GM23338 (cell line): ENCODE results near the gene SYNGR3. TPM values are rescaled to one million over a fixed set of nuclear protein-coding genes. Genes with fewer than 3 reads are reported as not detected.

Experiments
- ATAC-seq: fragments of 200-7000 bp; cut with Tn5 transposase; 3 replicates; pipeline ENCODE4 v1.9.1; 2020
- DNase-seq: peaks from one replicate; pipeline ENCODE4 v3.0.0-alpha.2; 2015; ENCODE audit warnings: low spot score
- H2AFZ ChIP-seq: fragments of 200-600 bp; sonication (generic); 2 replicates; pipeline ENCODE4 v1.8.0; 2016; ENCODE audit warnings: antibody characterized with exemption, mild to moderate bottlenecking, moderate library complexity
- H3F3A ChIP-seq: fragments of 200-600 bp; sonication (generic); replicated peaks from 2 replicates; pipeline ENCODE4 v1.8.0; 2017; ENCODE audit warnings: antibody characterized with exemption, mixed run types, low read depth
- H3K27ac ChIP-seq: fragments of 200-600 bp; sonication (generic); 2 replicates; pipeline ENCODE4 v1.6.1; 2016; ENCODE audit warnings: low read depth
- H3K27me3 ChIP-seq: fragments of 200-600 bp; sonication (generic); 2 replicates; pipeline ENCODE4 v1.8.0; 2016; ENCODE audit warnings: mild to moderate bottlenecking, mixed run types, moderate library complexity; ENCODE audit not compliant: insufficient read depth
- H3K36me3 ChIP-seq: fragments of 200-600 bp; sonication (generic); 2 replicates; pipeline ENCODE4 v1.8.0; 2016; ENCODE audit warnings: mild to moderate bottlenecking; ENCODE audit not compliant: insufficient read depth
- H3K4me1 ChIP-seq: fragments of 200-600 bp; sonication (generic); 2 replicates; pipeline ENCODE4 v1.8.0; 2016; ENCODE audit warnings: mild to moderate bottlenecking, moderate library complexity; ENCODE audit not compliant: insufficient read depth
- H3K4me2 ChIP-seq: fragments of 200-600 bp; sonication (generic); 2 replicates; pipeline ENCODE4 v1.7.1; 2017; ENCODE audit warnings: mixed run types
- H3K4me3 ChIP-seq: fragments of 200-600 bp; sonication (generic); 2 replicates; pipeline ENCODE4 v1.6.1; 2016; ENCODE audit warnings: mixed run types
- H3K79me2 ChIP-seq: fragments of 200-600 bp; sonication (generic); replicated peaks from 2 replicates; pipeline ENCODE4 v1.8.0; 2017; ENCODE audit warnings: mild to moderate bottlenecking; ENCODE audit not compliant: insufficient read depth
- H3K9me2 ChIP-seq: fragments of 200-600 bp; sonication (generic); 2 replicates; pipeline ENCODE4 v1.8.0; 2017; ENCODE audit not compliant: insufficient read depth
- H4K20me1 ChIP-seq: fragments of 200-600 bp; sonication (generic); replicated peaks from 2 replicates; pipeline ENCODE4 v1.8.0; 2017; ENCODE audit warnings: mild to moderate bottlenecking; ENCODE audit not compliant: insufficient read depth
- H3K27ac Mint-ChIP-seq: 2 replicates; pipeline ENCODE4 v1.8.0; 2020; ENCODE audit warnings: inconsistent platforms, mild to moderate bottlenecking, moderate library complexity, mixed read lengths
- H3K27me3 Mint-ChIP-seq: 3 replicates; pipeline ENCODE4 v1.8.0; 2022; ENCODE audit warnings: low read depth, mild to moderate bottlenecking, moderate library complexity, mixed read lengths, inconsistent platforms; ENCODE audit not compliant: insufficient read depth, poor library complexity
- H3K36me3 Mint-ChIP-seq: 3 replicates; pipeline ENCODE4 v1.8.0; 2021; ENCODE audit warnings: low read depth, mild to moderate bottlenecking, inconsistent platforms, moderate library complexity, mixed read lengths
- H3K4me1 Mint-ChIP-seq: 3 replicates; pipeline ENCODE4 v1.8.0; 2020; ENCODE audit warnings: mild to moderate bottlenecking, inconsistent platforms, mixed read lengths
- H3K4me3 Mint-ChIP-seq: 3 replicates; pipeline ENCODE4 v1.8.0; 2021; ENCODE audit warnings: moderate library complexity, mild to moderate bottlenecking, inconsistent platforms, mixed read lengths
- H3K9me3 Mint-ChIP-seq: 3 replicates; pipeline ENCODE4 v1.8.0; 2020; ENCODE audit warnings: moderate library complexity, mild to moderate bottlenecking, inconsistent platforms, mixed read lengths
- CREB1 ChIP-seq: fragments of 250-450 bp; sonication (Bioruptor Pico); IDR thresholded peaks from 2 replicates; pipeline ENCODE4 v1.5.0; 2020; ENCODE audit warnings: low read depth, mild to moderate bottlenecking, moderate library complexity
- CTCF ChIP-seq, 2 experiments: fragments of 200-600 bp in 1 of 2; sonication (generic) in 1 of 2; conservative IDR thresholded peaks; 2 replicates each; pipeline versions ENCODE4 v1.5.1 to v1.6.1; 2016 to 2017; ENCODE audit warnings: antibody characterized with exemption in 2 of 2, low read depth in 2 of 2, mild to moderate bottlenecking in 2 of 2, moderate library complexity in 1 of 2
- EZH2 ChIP-seq: fragments of 200-600 bp; sonication (generic); IDR thresholded peaks from one replicate; pipeline ENCODE4 v1.8.0; 2017; ENCODE audit warnings: antibody characterized with exemption, mild to moderate bottlenecking, low read depth; ENCODE audit not compliant: unreplicated experiment
- JUNB ChIP-seq: IDR thresholded peaks from one replicate; pipeline ENCODE4 v1.6.1; 2016; ENCODE audit warnings: antibody characterized with exemption; ENCODE audit not compliant: unreplicated experiment
- REST ChIP-seq: IDR thresholded peaks from one replicate; pipeline ENCODE4 v1.6.1; 2018; ENCODE audit warnings: antibody characterized with exemption; ENCODE audit not compliant: unreplicated experiment
- polyA plus RNA-seq: library from polyadenylated mRNA; unstranded; fragments of >200 nt; fragmentation: Nextera tagmentation; extraction: Ambion mirVana; gene quantifications from 2 replicates; pipeline ENCODE4 v1.2.1, GENCODE V29; 2016
- total RNA-seq: library from RNA; depleted of rRNA; stranded (reverse); fragments of >200 nt; shearing (Covaris generic); gene quantifications from 2 replicates; pipeline ENCODE4 v1.2.3, GENCODE V29; 2014

SYNGR3 gene
- total and polyA plus RNA-seq, 2 experiments from 2014 or later = 45.4 to 77.7 TPM

GRCh38 chr16:1980030-1980769, 9.6 kb upstream of the SYNGR3 start:
- 0 out of 2 replicates have a peak overlapping the region, but pooled peaks have one; percentile 38 for H2AFZ ChIP-seq
- Mint-ChIP-seq H3K4me3 (peak overlapping the region; percentile 68), H3K27me3 (peaks cover 47% of the 10 kb centered on the region), H3K27ac (no peak overlapping the region), H3K4me1 (peaks cover 23% of the 10 kb centered on the region), H3K36me3 (peaks cover 13% of the 10 kb centered on the region), H3K9me3 (no peaks in the 10 kb centered on the region)
- peak overlapping the region; percentile 68 for H3K4me3 ChIP-seq
- H3K27me3 ChIP-seq = peaks cover 36% of the 10 kb centered on the region
- no peaks in the 10 kb centered on the region for H3K36me3 ChIP-seq
- no peak for TF ChIP-seq JUNB
- TF ChIP-seq EZH2 = peak; percentile 19
- DNase-seq (peak; percentile 66), ATAC-seq (peak; percentile 4)
- H3K27ac ChIP-seq = no peak overlapping the region
- peak overlapping the region; percentile 89 for H3K4me2 ChIP-seq
- no peaks in the 10 kb centered on the region; the same call in none of the 2 replicates for H4K20me1 ChIP-seq
- peaks cover 31% of the 10 kb centered on the region for H3F3A ChIP-seq
- no peaks in the 10 kb centered on the region for H3K9me2 ChIP-seq
- peaks cover 19% of the 10 kb centered on the region for H3K4me1 ChIP-seq
- peaks cover 1% of the 10 kb centered on the region; the same call in 1 of the 2 replicates for H3K79me2 ChIP-seq

DNA sequence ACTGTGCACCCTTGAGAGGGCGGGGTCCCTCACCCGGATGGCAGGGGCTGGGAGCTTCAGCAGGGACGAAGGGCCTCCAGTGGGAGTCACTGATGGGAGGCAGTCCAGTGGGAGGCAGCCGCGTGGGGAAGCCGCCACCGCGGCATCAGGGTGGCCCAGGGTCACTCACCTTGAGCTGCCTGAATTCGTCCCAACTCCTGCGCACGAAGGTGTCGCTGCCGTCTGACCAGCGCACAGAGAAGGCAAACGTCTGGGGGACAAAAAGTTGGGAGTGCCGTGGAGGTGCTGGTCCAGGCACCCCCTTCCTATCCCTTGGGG, 9.0 kb upstream of the SYNGR3 start:
- Histone ChIP-seq H3K4me3 (peak overlapping the region; percentile 68), H3K79me2 (peaks cover 4% of the 10 kb centered on the region; the same call in 1 of the 2 replicates), H3K4me1 (peaks cover 21% of the 10 kb centered on the region), H2AFZ (0 out of 2 replicates have a peak overlapping the region, but pooled peaks have one; percentile 38), H3F3A (peaks cover 34% of the 10 kb centered on the region), H3K9me2 (no peaks in the 10 kb centered on the region), H3K36me3 (no peaks in the 10 kb centered on the region), H4K20me1 (no peaks in the 10 kb centered on the region; the same call in none of the 2 replicates), H3K27ac (no peak overlapping the region), H3K4me2 (peak overlapping the region; percentile 89), H3K27me3 (peaks cover 36% of the 10 kb centered on the region)
- ATAC-seq = no peak
- Mint-ChIP-seq H3K27me3 (peaks cover 47% of the 10 kb centered on the region), H3K36me3 (peaks cover 14% of the 10 kb centered on the region), H3K4me1 (peaks cover 23% of the 10 kb centered on the region), H3K4me3 (peak overlapping the region; percentile 68), H3K27ac (no peak overlapping the region), H3K9me3 (no peaks in the 10 kb centered on the region)
- TF ChIP-seq JUNB (no peak), CTCF (conservative IDR thresholded peaks at IDR 0.05; ENCODE audit: low read depth in 2 of 2) (no peak), CREB1 (CRISPR knock-in tag) (no peak), REST (no peak)
- DNase-seq = no peak
